ENCODE measurements around the gene M1AP. TPM values are rescaled to one million over a fixed set of nuclear protein-coding genes. Genes with fewer than 3 reads are reported as not detected.

The M1AP gene
- total RNA-seq, 1 donor from 2014 or later: 4.9 TPM

DNA sequence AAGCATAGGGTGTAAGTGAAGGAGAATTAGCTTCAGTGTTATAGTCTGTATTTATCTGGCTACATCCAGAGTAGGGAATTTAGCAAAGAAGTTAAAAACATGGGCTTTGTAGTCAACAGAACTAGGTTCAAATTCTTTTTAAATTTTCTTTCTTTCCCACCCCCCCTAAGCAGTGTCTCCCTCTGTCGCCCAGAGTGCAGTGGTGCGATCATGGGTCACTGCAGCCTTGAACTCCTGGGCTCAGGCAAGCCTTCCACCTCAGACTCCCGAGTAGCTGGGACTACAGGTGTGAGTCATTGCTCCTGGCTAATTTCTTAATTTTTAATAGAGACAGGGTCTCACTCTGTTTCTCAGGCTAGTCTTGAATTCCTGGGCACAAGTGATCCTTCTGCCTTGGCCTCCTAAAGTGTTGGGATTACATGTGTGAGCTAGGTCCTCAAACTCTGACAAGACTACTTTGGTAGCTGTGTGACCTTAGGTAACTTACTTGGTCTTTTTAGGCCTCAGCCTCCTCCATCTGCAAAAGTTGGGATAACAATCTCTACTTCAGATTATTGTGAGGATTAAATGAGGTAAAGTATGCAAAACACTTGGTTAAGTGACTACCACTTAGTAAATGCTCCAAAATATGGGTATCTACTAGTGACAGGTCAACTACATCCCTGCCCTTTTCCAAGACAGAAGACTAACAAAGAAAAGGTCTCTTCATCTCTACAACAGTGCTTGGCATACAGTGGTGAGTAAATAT, 75.8 kb downstream of the M1AP start:
- no peak overlapping the region for H3K4me3 ChIP-seq
- DNase-seq (ENCODE audit: extremely low spot score in 2 of 2): no peak
- no peaks in the 10 kb centered on the region for H3K9me3 ChIP-seq
- intact Hi-C loops (cut with DNase I): no loop called here
- H3K27me3 ChIP-seq: no peaks in the 10 kb centered on the region
- no peaks in the 10 kb centered on the region for H3K36me3 ChIP-seq
- H3K27ac ChIP-seq: no peak overlapping the region
- H3K4me1 ChIP-seq: no peaks in the 10 kb centered on the region
- TF ChIP-seq, protein P1, sequence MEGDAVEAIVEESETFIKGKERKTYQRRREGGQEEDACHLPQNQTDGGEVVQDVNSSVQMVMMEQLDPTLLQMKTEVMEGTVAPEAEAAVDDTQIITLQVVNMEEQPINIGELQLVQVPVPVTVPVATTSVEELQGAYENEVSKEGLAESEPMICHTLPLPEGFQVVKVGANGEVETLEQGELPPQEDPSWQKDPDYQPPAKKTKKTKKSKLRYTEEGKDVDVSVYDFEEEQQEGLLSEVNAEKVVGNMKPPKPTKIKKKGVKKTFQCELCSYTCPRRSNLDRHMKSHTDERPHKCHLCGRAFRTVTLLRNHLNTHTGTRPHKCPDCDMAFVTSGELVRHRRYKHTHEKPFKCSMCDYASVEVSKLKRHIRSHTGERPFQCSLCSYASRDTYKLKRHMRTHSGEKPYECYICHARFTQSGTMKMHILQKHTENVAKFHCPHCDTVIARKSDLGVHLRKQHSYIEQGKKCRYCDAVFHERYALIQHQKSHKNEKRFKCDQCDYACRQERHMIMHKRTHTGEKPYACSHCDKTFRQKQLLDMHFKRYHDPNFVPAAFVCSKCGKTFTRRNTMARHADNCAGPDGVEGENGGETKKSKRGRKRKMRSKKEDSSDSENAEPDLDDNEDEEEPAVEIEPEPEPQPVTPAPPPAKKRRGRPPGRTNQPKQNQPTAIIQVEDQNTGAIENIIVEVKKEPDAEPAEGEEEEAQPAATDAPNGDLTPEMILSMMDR (IDR thresholded peaks at IDR 0.05): no peak
- no peak for TF ChIP-seq POLR2AphosphoS5 (IDR thresholded peaks at IDR 0.05; ENCODE audit: insufficient read depth in 1 of 2, low read depth in 1 of 2)
- no peak for TF ChIP-seq POLR2A (IDR thresholded peaks at IDR 0.05)

DNA sequence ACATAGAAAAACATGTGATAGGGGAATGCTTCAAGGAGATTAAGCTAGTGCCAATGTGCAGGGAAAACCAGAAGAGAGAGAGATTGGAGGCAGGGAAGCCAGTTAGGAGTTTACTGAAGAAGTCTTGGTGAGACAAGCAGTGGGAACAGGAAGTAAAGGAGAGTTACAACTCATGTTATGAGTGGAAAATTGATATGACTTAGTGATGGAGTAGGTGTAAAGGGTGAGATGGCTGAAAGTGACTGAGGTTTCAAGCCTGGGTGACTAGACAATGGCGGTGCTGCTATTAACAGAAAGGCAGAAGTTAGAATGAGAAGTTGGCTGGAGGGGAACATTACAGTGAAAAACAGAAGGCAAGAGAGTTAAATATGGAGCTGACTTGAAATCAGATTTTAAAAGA, 77.1 kb downstream of the M1AP start:
- Histone ChIP-seq H3K36me3 (no peaks in the 10 kb centered on the region), H3K4me1 (no peaks in the 10 kb centered on the region), H3K27ac (no peak overlapping the region), H3K27me3 (no peaks in the 10 kb centered on the region), H3K4me3 (no peak overlapping the region), H3K9me3 (no peaks in the 10 kb centered on the region)
- TF ChIP-seq POLR2A (IDR thresholded peaks at IDR 0.05) (no peak), POLR2AphosphoS5 (IDR thresholded peaks at IDR 0.05; ENCODE audit: insufficient read depth in 1 of 2, low read depth in 1 of 2) (no peak)
- TF ChIP-seq, protein P1 (IDR thresholded peaks at IDR 0.05): no peak
- intact Hi-C loops (cut with DNase I): no loop called here
- no peak for DNase-seq (ENCODE audit: extremely low spot score in 2 of 2)

DNA sequence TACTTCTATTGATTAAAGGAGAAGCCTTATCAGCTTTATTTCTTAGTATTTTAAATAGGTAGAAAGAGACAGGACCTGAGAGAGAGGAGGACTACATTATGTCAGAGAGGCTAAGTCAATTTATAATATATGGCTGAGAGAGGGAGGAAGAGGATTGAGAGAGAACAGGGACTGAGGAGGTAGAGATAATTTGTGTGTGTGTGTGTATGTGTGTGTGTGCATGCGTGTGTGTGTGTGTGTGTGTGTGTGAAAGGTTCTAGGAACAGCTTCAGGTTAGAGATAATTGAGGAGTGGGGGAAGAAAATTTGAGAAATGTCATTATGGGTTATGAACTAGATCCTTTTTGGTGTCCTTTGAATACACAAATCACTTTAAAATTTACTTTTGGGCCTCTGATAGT, 78.4 kb downstream of the M1AP start:
- Histone ChIP-seq H3K36me3 (no peaks in the 10 kb centered on the region), H3K9me3 (no peaks in the 10 kb centered on the region), H3K4me1 (no peaks in the 10 kb centered on the region), H3K27ac (no peak overlapping the region), H3K27me3 (no peaks in the 10 kb centered on the region), H3K4me3 (no peak overlapping the region)
- TF ChIP-seq POLR2A (IDR thresholded peaks at IDR 0.05): no peak
- TF ChIP-seq, protein P1 (IDR thresholded peaks at IDR 0.05): no peak
- TF ChIP-seq POLR2AphosphoS5 (IDR thresholded peaks at IDR 0.05; ENCODE audit: insufficient read depth in 1 of 2, low read depth in 1 of 2): no peak
- intact Hi-C loops (cut with DNase I): no loop called here
- no peak for DNase-seq (ENCODE audit: extremely low spot score in 2 of 2)

DNA sequence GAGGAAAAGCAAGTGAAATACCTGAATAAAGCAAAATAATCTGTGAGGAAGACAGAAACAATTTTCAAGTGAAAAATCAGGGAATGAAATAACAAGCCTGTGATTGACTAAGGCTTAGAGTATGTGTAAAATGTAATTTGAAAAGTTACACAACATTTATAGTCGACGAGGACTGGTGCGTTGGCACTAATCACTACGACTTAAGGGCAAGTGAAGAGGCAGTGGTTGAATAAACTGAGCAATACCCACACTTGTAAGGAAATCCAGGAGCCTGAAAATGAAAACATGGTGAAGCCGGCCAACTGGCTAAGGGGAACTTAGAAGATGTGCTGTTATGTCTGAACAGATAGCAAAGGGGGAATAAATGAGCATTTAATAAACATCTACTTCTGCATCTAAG, 80.2 kb downstream of the M1AP start:
- TF ChIP-seq POLR2A (IDR thresholded peaks at IDR 0.05) (no peak), POLR2AphosphoS5 (IDR thresholded peaks at IDR 0.05; ENCODE audit: insufficient read depth in 1 of 2, low read depth in 1 of 2) (no peak)
- TF ChIP-seq, protein P1 (IDR thresholded peaks at IDR 0.05): no peak
- intact Hi-C loops (cut with DNase I): no loop called here
- Histone ChIP-seq H3K4me1 (no peaks in the 10 kb centered on the region), H3K4me3 (no peak overlapping the region), H3K36me3 (no peaks in the 10 kb centered on the region), H3K9me3 (no peaks in the 10 kb centered on the region), H3K27ac (no peak overlapping the region), H3K27me3 (no peaks in the 10 kb centered on the region)
- DNase-seq (ENCODE audit: extremely low spot score in 2 of 2): no peak

DNA sequence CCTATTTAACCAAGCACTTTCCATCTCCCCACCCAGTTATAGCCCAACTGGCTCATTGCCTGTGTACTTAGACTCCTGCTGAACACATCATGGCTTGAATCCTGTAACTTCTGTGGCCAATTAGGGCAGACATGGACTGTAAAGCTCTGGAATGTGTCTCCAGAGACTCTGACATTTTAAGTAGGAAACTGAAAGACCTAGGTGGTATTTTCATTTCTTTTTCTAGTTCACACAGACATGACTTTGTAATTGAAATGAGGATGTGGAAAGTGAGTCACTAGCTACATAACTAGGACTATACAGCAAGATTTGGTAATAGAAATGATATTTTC, 81.4 kb downstream of the M1AP start:
- Histone ChIP-seq H3K9me3 (no peaks in the 10 kb centered on the region), H3K27ac (no peak overlapping the region), H3K4me3 (no peak overlapping the region), H3K4me1 (no peaks in the 10 kb centered on the region), H3K36me3 (no peaks in the 10 kb centered on the region), H3K27me3 (no peaks in the 10 kb centered on the region)
- DNase-seq (ENCODE audit: extremely low spot score in 2 of 2): no peak
- TF ChIP-seq, protein P1 (IDR thresholded peaks at IDR 0.05): no peak
- no peak for TF ChIP-seq POLR2A (IDR thresholded peaks at IDR 0.05)
- no peak for TF ChIP-seq POLR2AphosphoS5 (IDR thresholded peaks at IDR 0.05; ENCODE audit: insufficient read depth in 1 of 2, low read depth in 1 of 2)
- intact Hi-C loops (cut with DNase I): no loop called here
